Measurements from ENCODE around the gene CFAP77.

GRCh38 chr9:132430998-132431397 lies 21.0 kb downstream of the CFAP77 start:
- TF ChIP-seq EZH2 (IDR thresholded peaks at IDR 0.05; ENCODE audit: insufficient read depth, poor library complexity, severe bottlenecking) (no peak), EZH2phosphoT487 (IDR thresholded peaks at IDR 0.05; ENCODE audit: insufficient read depth, low read depth) (no peak)
